H1 (cell line): ENCODE results near the gene PSAP. TPM values are rescaled to one million over a fixed set of nuclear protein-coding genes. Genes with fewer than 3 reads are reported as not detected.

ENCODE experiments used
- CTCF ChIA-PET: fragments of 300-600 bp; sonication (Branson Sonifier 250); formaldehyde crosslinking; loops from one replicate; lab custom pipeline; 2021; ENCODE audit not compliant: partially characterized antibody; lab: Charles Lee
- POLR2A ChIA-PET: fragments of 300-600 bp; sonication (Branson Sonifier 250); formaldehyde crosslinking; loops from one replicate; lab custom pipeline; 2021; ENCODE audit warnings: inconsistent platforms; ENCODE audit not compliant: partially characterized antibody; lab: Charles Lee
- DNase-seq, 2 experiments: peaks; one replicate each; pipeline versions ENCODE4 v3.0.0 to v3.0.0-alpha.2; 2010 to 2022; ENCODE audit warnings: low spot score in 2 of 2, low read depth in 1 of 2, mixed read lengths in 1 of 2
- FAIRE-seq: peaks from 2 replicates; lab custom pipeline; 2011; peaks lifted over from hg19 to GRCh38; lab: Jason Lieb, UNC
- H2AFZ ChIP-seq: 2 replicates; pipeline ENCODE4 v1.8.1; 2012; ENCODE audit warnings: low read length, inconsistent platforms
- H2AK5ac ChIP-seq: 2 replicates; pipeline ENCODE4 v1.6.1; 2013; ENCODE audit warnings: low read depth, low read length
- H2BK120ac ChIP-seq: replicated peaks from 2 replicates; pipeline ENCODE3; 2013; ENCODE audit warnings: low read depth, low read length, inconsistent platforms
- H2BK12ac ChIP-seq: 2 replicates; pipeline ENCODE4 v1.6.1; 2013; ENCODE audit warnings: low read depth, low read length
- H2BK15ac ChIP-seq: 2 replicates; pipeline ENCODE4 v1.6.1; 2013; ENCODE audit warnings: low read length
- H2BK20ac ChIP-seq: 2 replicates; pipeline ENCODE4 v1.6.1; 2013; ENCODE audit warnings: low read length
- H2BK5ac ChIP-seq: 2 replicates; pipeline ENCODE4 v1.6.1; 2013; ENCODE audit warnings: low read depth, low read length
- H3K14ac ChIP-seq: 2 replicates; pipeline ENCODE4 v1.6.1; 2013; ENCODE audit warnings: inconsistent platforms; ENCODE audit not compliant: insufficient read length
- H3K18ac ChIP-seq: 2 replicates; pipeline ENCODE4 v1.6.1; 2013; ENCODE audit warnings: low read length; ENCODE audit errors: extremely low read depth
- H3K23ac ChIP-seq: 2 replicates; pipeline ENCODE4 v1.6.1; 2013; ENCODE audit warnings: inconsistent platforms; ENCODE audit not compliant: insufficient read length
- H3K23me2 ChIP-seq: 2 replicates; pipeline ENCODE4 v1.6.1; 2013; ENCODE audit warnings: low read depth, low read length
- H3K27ac ChIP-seq: 2 replicates; pipeline ENCODE4 v1.6.1; 2011; ENCODE audit warnings: low read depth, low read length, inconsistent platforms
- H3K27me3 ChIP-seq, 4 experiments: replicated peaks in 1 of 4; 1 replicate in 1 of 4; 2 replicates in 3 of 4; pipeline versions ENCODE4 v1.6.1 to v1.8.1; 2011 to 2013; ENCODE audit warnings: low read length in 3 of 4, mild to moderate bottlenecking in 3 of 4, inconsistent platforms in 2 of 4, mixed read lengths in 2 of 4, moderate library complexity in 1 of 4; ENCODE audit not compliant: control insufficient read depth in 3 of 4, insufficient read depth in 3 of 4; ENCODE audit errors: extremely low read depth in 1 of 4
- H3K36me3 ChIP-seq, 4 experiments: 2 replicates each; pipeline versions ENCODE4 v1.6.1 to v1.8.1; 2011 to 2013; ENCODE audit warnings: mild to moderate bottlenecking in 4 of 4, low read length in 3 of 4, moderate library complexity in 2 of 4, control low read depth in 1 of 4, inconsistent platforms in 1 of 4; ENCODE audit not compliant: insufficient read depth in 4 of 4, control insufficient read depth in 2 of 4
- H3K4ac ChIP-seq: replicated peaks from 2 replicates; pipeline ENCODE3; 2013; ENCODE audit warnings: low read length, low read depth, mixed read lengths, inconsistent platforms; ENCODE audit not compliant: insufficient read length
- H3K4me1 ChIP-seq, 4 experiments: replicated peaks in 1 of 4; 1 replicate in 1 of 4; 2 replicates in 3 of 4; pipeline versions ENCODE4 v1.6.1 to v1.8.1; 2011 to 2013; ENCODE audit warnings: low read length in 3 of 4, inconsistent platforms in 2 of 4, mixed read lengths in 1 of 4; ENCODE audit not compliant: insufficient read depth in 4 of 4, control insufficient read depth in 3 of 4
- H3K4me2 ChIP-seq, 2 experiments: 2 replicates each; pipeline versions ENCODE4 v1.6.1 to v1.8.1; 2011 to 2013; ENCODE audit warnings: low read depth in 2 of 2, low read length in 2 of 2, control low read depth in 1 of 2, inconsistent platforms in 1 of 2, mild to moderate bottlenecking in 1 of 2; ENCODE audit not compliant: insufficient read depth in 1 of 2
- H3K4me3 ChIP-seq, 4 experiments: fragments of 200-600, 300-600 bp in 1 of 4; sonication (generic), shearing (Covaris generic), sonication (Bioruptor Twin) in 1 of 4; 2 replicates each; pipeline versions ENCODE4 v1.5.1 to v1.8.1; 2011 to 2016; ENCODE audit warnings: low read length in 4 of 4, low read depth in 3 of 4, control low read depth in 2 of 4, inconsistent platforms in 2 of 4, mild to moderate bottlenecking in 2 of 4, mixed read lengths in 1 of 4, moderate library complexity in 1 of 4; ENCODE audit not compliant: insufficient read depth in 2 of 4; ENCODE audit errors: extremely low read depth in 1 of 4
- H3K56ac ChIP-seq: replicated peaks from 2 replicates; pipeline ENCODE3; 2013; ENCODE audit warnings: low read depth, mild to moderate bottlenecking, mixed read lengths, low read length, inconsistent platforms; ENCODE audit not compliant: insufficient read length
- H3K79me1 ChIP-seq: 2 replicates; pipeline ENCODE4 v1.6.1; 2013; ENCODE audit warnings: low read depth, low read length, control low read depth
- H3K79me2 ChIP-seq, 2 experiments: 2 replicates each; pipeline versions ENCODE4 v1.6.1 to v1.8.1; 2012 to 2013; ENCODE audit warnings: low read length in 2 of 2, mild to moderate bottlenecking in 2 of 2, inconsistent platforms in 1 of 2; ENCODE audit not compliant: insufficient read depth in 2 of 2, control insufficient read depth in 1 of 2
- H3K9ac ChIP-seq, 4 experiments: replicated peaks in 1 of 4; 1 replicate in 1 of 4; 2 replicates in 3 of 4; pipeline versions ENCODE4 v1.6.1 to v1.8.1; 2011 to 2013; ENCODE audit warnings: low read depth in 3 of 4, low read length in 3 of 4, control low read depth in 2 of 4, mild to moderate bottlenecking in 2 of 4, moderate library complexity in 2 of 4, inconsistent platforms in 1 of 4; ENCODE audit errors: extremely low read depth in 1 of 4
- H3K9me3 ChIP-seq, 2 experiments: 2 replicates each; pipeline versions ENCODE4 v1.6.1 to v1.8.1; 2012 to 2013; ENCODE audit warnings: mild to moderate bottlenecking in 2 of 2, moderate library complexity in 2 of 2, control low read depth in 1 of 2, inconsistent platforms in 1 of 2, low read depth in 1 of 2, low read length in 1 of 2, mixed read lengths in 1 of 2; ENCODE audit not compliant: insufficient read depth in 2 of 2
- H4K20me1 ChIP-seq, 2 experiments: replicated peaks in 1 of 2; 2 replicates each; pipeline versions ENCODE3 to v1.8.1; 2011 to 2013; ENCODE audit warnings: inconsistent platforms in 2 of 2, low read length in 2 of 2, mild to moderate bottlenecking in 1 of 2; ENCODE audit not compliant: insufficient read depth in 2 of 2, control insufficient read depth in 1 of 2
- H4K5ac ChIP-seq: 2 replicates; pipeline ENCODE4 v1.6.1; 2013; ENCODE audit warnings: low read length, low read depth, mixed read lengths, inconsistent platforms; ENCODE audit not compliant: insufficient read length
- H4K8ac ChIP-seq: 2 replicates; pipeline ENCODE4 v1.8.0; 2013; ENCODE audit warnings: mild to moderate bottlenecking, moderate library complexity, low read length, inconsistent platforms; ENCODE audit not compliant: insufficient read depth; ENCODE audit errors: extremely low read depth
- H4K91ac ChIP-seq: replicated peaks from 2 replicates; pipeline ENCODE3; 2013; ENCODE audit warnings: low read length, mixed read lengths, inconsistent platforms; ENCODE audit not compliant: insufficient read length
- BRCA1 ChIP-seq: IDR thresholded peaks from 2 replicates; pipeline ENCODE4 v1.6.1; 2012; ENCODE audit warnings: low read depth, low read length, improper control_type of control experiment
- CHD1 ChIP-seq: IDR thresholded peaks from 2 replicates; pipeline ENCODE4 v1.6.1; 2012; ENCODE audit warnings: low read depth, low read length, improper control_type of control experiment
- EGR1 ChIP-seq: IDR thresholded peaks from 2 replicates; pipeline ENCODE4 v1.6.1; 2011; ENCODE audit warnings: low read depth, low read length, borderline replicate concordance
- GTF2F1 ChIP-seq: IDR thresholded peaks from 2 replicates; pipeline ENCODE4 v1.6.1; 2012; ENCODE audit warnings: low read depth, low read length, improper control_type of control experiment, borderline replicate concordance
- MAFK ChIP-seq: IDR thresholded peaks from 2 replicates; pipeline ENCODE4 v1.6.1; 2012; ENCODE audit warnings: low read depth, mild to moderate bottlenecking, improper control_type of control experiment, low read length
- POU5F1 ChIP-seq: IDR thresholded peaks from 2 replicates; pipeline ENCODE4 v1.6.1; 2011; ENCODE audit warnings: low read depth, mild to moderate bottlenecking, low read length, moderate library complexity
- RNF2 ChIP-seq: fragments of 200-900, 300-1000 bp; sonication (generic); IDR thresholded peaks from 2 replicates; pipeline ENCODE4 v1.7.1; 2016; ENCODE audit warnings: borderline replicate concordance, low read depth, mild to moderate bottlenecking, antibody characterized with exemption, low read length; ENCODE audit not compliant: poor library complexity, severe bottlenecking; ENCODE audit errors: missing control alignments
- SUZ12 ChIP-seq: fragments of 200-600 bp; sonication (generic); IDR thresholded peaks from 2 replicates; pipeline ENCODE4 v1.6.1; 2012; ENCODE audit warnings: mild to moderate bottlenecking, inconsistent platforms, low read length, moderate library complexity, mixed read lengths
- TAF1 ChIP-seq: IDR thresholded peaks from 2 replicates; pipeline ENCODE4 v1.6.1; 2011; ENCODE audit warnings: mild to moderate bottlenecking, low read depth, low read length
- TAF7 ChIP-seq: optimal IDR thresholded peaks from 2 replicates; pipeline ENCODE3; 2011; ENCODE audit warnings: low read depth, mild to moderate bottlenecking, inconsistent platforms, low read length, moderate library complexity, borderline replicate concordance
- TEAD4 ChIP-seq: IDR thresholded peaks from 2 replicates; pipeline ENCODE4 v1.6.1; 2012; ENCODE audit warnings: low read depth, low read length, inconsistent platforms, mixed read lengths
- USF2 ChIP-seq: IDR thresholded peaks from 2 replicates; pipeline ENCODE4 v1.6.1; 2011; ENCODE audit warnings: low read length, improper control_type of control experiment
- WGBS, 2 experiments: shearing (Covaris generic) in 1 of 2; methylation state at CpG; one replicate each; pipeline versions ENCODE4 v1.1.6 to v1.1.7; 2013 to 2015; ENCODE audit warnings: low lambda C conversion rate in 2 of 2, mixed read lengths in 2 of 2, inconsistent platforms in 1 of 2, low coverage in 1 of 2, missing lambda C conversion rate in 1 of 2; ENCODE audit not compliant: insufficient replicate concordance in 2 of 2, insufficient coverage in 1 of 2, insufficient read length in 1 of 2; ENCODE audit errors: extremely low coverage in 1 of 2, missing lambda C conversion rate in 1 of 2; 5-methylcytosine and 5-hydroxymethylcytosine counted together
- polyA plus RNA-seq, 7 experiments: library from polyadenylated mRNA; depleted of rRNA in 3 of 7; stranded (reverse) in 5 of 7; unstranded in 2 of 7; fragments of >200 nt in 5 of 7; fragments of 200-250 nt in 2 of 7; gene quantifications; 1 replicate in 5 of 7; 2 replicates in 1 of 7; 4 replicates in 1 of 7; pipeline versions ENCODE4 v1.2.1 to v1.2.3, GENCODE V29; 2011 to 2013; ENCODE audit warnings: missing spikeins in 2 of 7, mixed read lengths in 2 of 7
- total RNA-seq: library from RNA; stranded (reverse); fragmentation: NEBNext Ultra II Directional; extraction: Animal tissue kit (Norgen Biotek cat#: 25700); gene quantifications from 2 replicates; pipeline ENCODE4 v1.2.1, GENCODE V29; 2021

Gene PSAP
- total and polyA plus RNA-seq, 2 of the 8 experiments (the other 6 are each of a cell fraction or from before 2014, with no cell fraction given): 386 to 504 TPM

GRCh38 chr10:71881647-71882355, 30.8 kb upstream of the PSAP start:
- H2AFZ ChIP-seq: no peak overlapping the region
- no peak overlapping the region for H3K14ac ChIP-seq
- no peak overlapping the region for H3K23ac ChIP-seq
- no peak overlapping the region for H3K9ac ChIP-seq
- H3K4me3 ChIP-seq: no peak overlapping the region
- H3K79me2 ChIP-seq: no peaks in the 10 kb centered on the region
- no peak overlapping the region for H4K8ac ChIP-seq
- no peaks in the 10 kb centered on the region for H3K27me3 ChIP-seq
- no peak overlapping the region for H3K56ac ChIP-seq
- FAIRE-seq (no peak), DNase-seq (no peak)
- no peaks in the 10 kb centered on the region for H3K36me3 ChIP-seq
- no peak overlapping the region for H2AK5ac ChIP-seq
- H4K5ac ChIP-seq: no peak overlapping the region
- no peak overlapping the region for H2BK20ac ChIP-seq
- no peak overlapping the region for H2BK5ac ChIP-seq
- peaks cover 0 to 5% (median 0%) of the 10 kb centered on the region in 4 experiments; a peak in 3 of 7 replicates for H3K4me1 ChIP-seq
- no peak overlapping the region for H2BK120ac ChIP-seq
- H3K4me2 ChIP-seq: no peak overlapping the region
- H4K91ac ChIP-seq: no peak overlapping the region
- no peak overlapping the region for H3K27ac ChIP-seq
- no peaks in the 10 kb centered on the region for H4K20me1 ChIP-seq
- no peak overlapping the region for H3K18ac ChIP-seq
- H2BK15ac ChIP-seq: no peak overlapping the region
- POLR2A ChIA-PET: no interaction called here
- H3K9me3 ChIP-seq: 0 out of 4 replicates have a peak, but pooled peaks cover 0 to 3% of the 10 kb centered on the region in 2 experiments
- no peaks in the 10 kb centered on the region for H3K23me2 ChIP-seq
- CTCF ChIA-PET: interaction anchor here (0.6 to 1.9 kb wide), 8 partner anchors 10 to 88 kb away, joined by 3 to 13 read pairs (median 4); no protein-coding TSS in a partner anchor
- H3K79me1 ChIP-seq: no peaks in the 10 kb centered on the region
- H3K4ac ChIP-seq: no peak overlapping the region
- WGBS, 2 experiments: 97% methylated on average over 9 of the region's 9 CpGs; no CpG with 5 or more reads in 1 of the 2 experiments
- peak overlapping the region; percentile 39; the same call in 1 of the 2 replicates for H2BK12ac ChIP-seq
- no peak for TF ChIP-seq TEAD4
- no peak for TF ChIP-seq EGR1
- TF ChIP-seq BRCA1: no peak
- TF ChIP-seq MAFK: no peak
- TF ChIP-seq CHD1: no peak
- TF ChIP-seq TAF7: no peak
- no peak for TF ChIP-seq POU5F1
- TF ChIP-seq RNF2: no peak
- TF ChIP-seq TAF1: no peak
- no peak for TF ChIP-seq SUZ12
- no peak for TF ChIP-seq GTF2F1
- TF ChIP-seq USF2: no peak
